Spleen (tissue), 11 donors: ENCODE results near the gene NCOA3. TPM values are rescaled to one million over a fixed set of nuclear protein-coding genes. Genes with fewer than 3 reads are reported as not detected.

Experiments used
- DNase-seq: peaks from one replicate; pipeline ENCODE4 v3.0.0-alpha.2; 2020
- H3K27ac ChIP-seq, 8 donors: fragments of 200-600 bp; sonication (generic) in 7 of 8; 1 replicate in 4 of 8; 2 replicates in 4 of 8; pipeline versions ENCODE4 v1.5.0 to v1.8.0; 2016 to 2021; ENCODE audit warnings: inconsistent platforms in 4 of 8, mild to moderate bottlenecking in 4 of 8, moderate library complexity in 1 of 8
- H3K27me3 ChIP-seq, 7 donors: fragments of 200-600 bp; sonication (generic) in 6 of 7; replicated peaks in 1 of 7; 1 replicate in 4 of 7; 2 replicates in 3 of 7; pipeline versions ENCODE4 v1.5.0 to v1.8.0; 2016 to 2021; ENCODE audit warnings: inconsistent platforms in 3 of 7, mild to moderate bottlenecking in 1 of 7
- H3K36me3 ChIP-seq, 6 donors: fragments of 200-600 bp; sonication (generic) in 5 of 6; 1 replicate in 4 of 6; 2 replicates in 2 of 6; pipeline versions ENCODE4 v1.5.0 to v1.8.0; 2016 to 2021; ENCODE audit warnings: inconsistent platforms in 2 of 6
- H3K4me1 ChIP-seq, 6 donors: fragments of 200-600 bp; sonication (generic) in 5 of 6; 1 replicate in 3 of 6; 2 replicates in 3 of 6; pipeline versions ENCODE4 v1.5.0 to v1.8.0; 2016 to 2021; ENCODE audit warnings: inconsistent platforms in 3 of 6
- H3K4me3 ChIP-seq, 8 donors: fragments of 200-600 bp; sonication (generic) in 7 of 8; 1 replicate in 4 of 8; 2 replicates in 4 of 8; pipeline versions ENCODE4 v1.5.0 to v1.8.0; 2016 to 2021; ENCODE audit warnings: inconsistent platforms in 4 of 8, mild to moderate bottlenecking in 4 of 8, moderate library complexity in 2 of 8
- H3K9me3 ChIP-seq, 8 donors: fragments of 200-600 bp; sonication (generic) in 7 of 8; 1 replicate in 4 of 8; 2 replicates in 4 of 8; pipeline versions ENCODE4 v1.5.0 to v1.8.0; 2016 to 2021; ENCODE audit warnings: inconsistent platforms in 4 of 8
- CTCF ChIP-seq, 11 experiments: fragments of 200-600 bp in 7 of 11; fragments of 450-650 bp in 4 of 11; sonication (generic) in 4 of 11; IDR thresholded peaks in 8 of 11; conservative IDR thresholded peaks in 3 of 11; 1 replicate in 7 of 11; 2 replicates in 4 of 11; pipeline versions ENCODE4 v1.4.0 to v1.8.0; 2016 to 2021; ENCODE audit warnings: antibody characterized with exemption in 11 of 11, inconsistent platforms in 4 of 11, mild to moderate bottlenecking in 1 of 11
- POLR2A ChIP-seq, 3 donors: fragments of 450-650 bp; IDR thresholded peaks; one replicate each; pipeline ENCODE4 v1.5.1; 2017; ENCODE audit warnings: antibody characterized with exemption in 3 of 3, mild to moderate bottlenecking in 1 of 3
- POLR2AphosphoS5 ChIP-seq, 3 donors: sonication (generic); formaldehyde crosslinking; IDR thresholded peaks; one replicate each; pipeline ENCODE4 v1.5.1; 2017; ENCODE audit warnings: antibody characterized with exemption in 3 of 3
- WGBS, 5 donors: extraction: QIAGEN DNeasy Blood & Tissue Kit in 3 of 5; methylation state at CpG; one replicate each; pipeline versions ENCODE4 v1.1.5 to v1.1.7; 2013 to 2018; 5-methylcytosine and 5-hydroxymethylcytosine counted together
- intact Hi-C: fragments of 100-400 bp; cut with DNase I; formaldehyde crosslinking; loops from one replicate; pipeline ENCODE4 v1.15.0; 2023; ENCODE audit warnings: low total_unique reads
- polyA plus RNA-seq, 3 donors: library from polyadenylated mRNA; stranded (reverse); fragments of 200-250 nt; gene quantifications; one replicate each; pipeline ENCODE4 v1.2.1, GENCODE V29; 2013
- total RNA-seq, 7 donors: library from RNA; depleted of rRNA in 3 of 7; stranded (reverse); fragments of >200 nt in 3 of 7; fragmentation: NEBNext Ultra II Directional in 4 of 7; extraction: Animal tissue kit (Norgen Biotek cat#: 25700) in 4 of 7; gene quantifications; one replicate each; pipeline versions ENCODE4 v1.1.0 to v1.2.1, GENCODE V29; 2016 to 2021
- donor health status: healthy with polysubstance abuse.
- donor health status: DM: no; HTN: no; CAD: no; lungs with moderate emphysema.
- donor health status: DM: no; HTN: no; CAD: no.
- donor health status: Bipolar disorder and iron deficiency.
- donor health status: healthy.
- donor health status: DM: no; HTN: no; CAD: no.
- donor health status: DM: yes; HTN: yes; CAD: no.

The NCOA3 gene
- total and polyA plus RNA-seq, 10 donors = 12.5 to 93.7 (median 82.2) TPM

- TF ChIP-seq POLR2A (IDR thresholded peaks at IDR 0.05) = no peak
- no peak for TF ChIP-seq CTCF (IDR thresholded peaks at IDR 0.05 in 8 of 11, conservative IDR thresholded peaks at IDR 0.05 in 3 of 11)
- Histone ChIP-seq H3K9me3 (no peaks in the 10 kb centered on the region), H3K4me1 (peaks cover 0 to 44% (median 34%) of the 10 kb centered on the region in 6 donors), H3K27me3 (no peaks in the 10 kb centered on the region), H3K36me3 (no peaks in the 10 kb centered on the region), H3K27ac (no peak overlapping the region), H3K4me3 (no peak overlapping the region)
- intact Hi-C loops = no loop called here
- DNase-seq = no peak
- 90 to 92% (median 91%) methylated on average over 5 of the region's 5 CpGs for WGBS, 5 donors
These were observed 17.4 kb upstream of the NCOA3 start for GRCh38 chr20:47484303-47484702.

GRCh38 chr20:47487175-47487917, 14.3 kb upstream of the NCOA3 start:
- H3K27ac ChIP-seq = peak overlapping the region; percentile 71 to 89 (median 81)
- intact Hi-C loops = loop anchor here (5.0 kb wide), 1 partner anchor 75 kb away; no protein-coding TSS in a partner anchor

GRCh38 chr20:47489448-47489872, 12.2 kb upstream of the NCOA3 start:
- WGBS, 5 donors = 43 to 53% (median 49%) methylated on average over 8 of the region's 8 CpGs
- Histone ChIP-seq H3K36me3 (no peaks in the 10 kb centered on the region), H3K4me1 (peaks cover 19 to 79% (median 67%) of the 10 kb centered on the region in 6 donors), H3K4me3 (no peak overlapping the region), H3K9me3 (no peaks in the 10 kb centered on the region), H3K27me3 (no peaks in the 10 kb centered on the region), H3K27ac (peak overlapping the region; percentile 77 to 89 (median 81))
- intact Hi-C loops = loop anchor here (5.0 kb wide), 1 partner anchor 77 kb away; no protein-coding TSS in a partner anchor
- peak in 1 of 3 donors; percentile 63 for TF ChIP-seq POLR2AphosphoS5 (IDR thresholded peaks at IDR 0.05)
- no peak for TF ChIP-seq CTCF (IDR thresholded peaks at IDR 0.05 in 8 of 11, conservative IDR thresholded peaks at IDR 0.05 in 3 of 11)
- TF ChIP-seq POLR2A (IDR thresholded peaks at IDR 0.05) = no peak
- peak; percentile 79 for DNase-seq

More at GRCh38 chr20:47487175-47487917, 14.3 kb upstream of the NCOA3 start:
- H3K27me3 ChIP-seq = no peaks in the 10 kb centered on the region
- peak overlapping the region in 1 of 8 donors; percentile 28 for H3K4me3 ChIP-seq
- H3K4me1 ChIP-seq = peaks cover 4 to 57% (median 48%) of the 10 kb centered on the region in 6 donors
- WGBS, 5 donors = 5 to 15% (median 6%) methylated on average over 4 of the region's 4 CpGs
- DNase-seq = peak; percentile 78
- H3K36me3 ChIP-seq = no peaks in the 10 kb centered on the region
- TF ChIP-seq CTCF (IDR thresholded peaks at IDR 0.05 in 8 of 11, conservative IDR thresholded peaks at IDR 0.05 in 3 of 11) (no peak), POLR2AphosphoS5 (IDR thresholded peaks at IDR 0.05) (peak in 1 of 3 donors; percentile 15), POLR2A (IDR thresholded peaks at IDR 0.05) (no peak)
- no peaks in the 10 kb centered on the region for H3K9me3 ChIP-seq

GRCh38 chr20:47490795-47491194, 10.9 kb upstream of the NCOA3 start:
- Histone ChIP-seq H3K36me3 (no peaks in the 10 kb centered on the region), H3K9me3 (no peaks in the 10 kb centered on the region), H3K27ac (peak overlapping the region in 6 of 8 donors; percentile 25 to 89 (median 66)), H3K4me1 (peaks cover 19 to 81% (median 67%) of the 10 kb centered on the region in 6 donors), H3K4me3 (no peak overlapping the region), H3K27me3 (no peaks in the 10 kb centered on the region)
- DNase-seq = no peak
- WGBS, 5 donors = 73 to 97% (median 78%) methylated on average over 2 of the region's 2 CpGs
- intact Hi-C loops = no loop called here
- TF ChIP-seq CTCF (IDR thresholded peaks at IDR 0.05 in 8 of 11, conservative IDR thresholded peaks at IDR 0.05 in 3 of 11) (no peak), POLR2A (IDR thresholded peaks at IDR 0.05) (no peak), POLR2AphosphoS5 (IDR thresholded peaks at IDR 0.05) (no peak)
